Upper lobe of left lung (tissue), 6 donors: ENCODE results near the gene UBR4. TPM values are rescaled to one million over a fixed set of nuclear protein-coding genes. Genes with fewer than 3 reads are reported as not detected.

ENCODE experiments used
- ATAC-seq, 2 donors: fragments of 200-7000 bp; cut with Tn5 transposase; one replicate each; pipeline ENCODE4 v1.9.1; 2022; ENCODE audit warnings: mild to moderate bottlenecking in 2 of 2, moderate library complexity in 2 of 2; ENCODE audit not compliant: low FRiP score in 2 of 2
- DNase-seq, 2 donors: peaks; one replicate each; pipeline ENCODE4 v3.0.0-alpha.2; 2019 to 2020
- H3K27ac ChIP-seq, 4 donors: fragments of 200-600 bp; sonication (generic); one replicate each; pipeline ENCODE4 v1.5.1; 2016 to 2019
- H3K27me3 ChIP-seq, 4 donors: fragments of 200-600 bp; sonication (generic); one replicate each; pipeline ENCODE4 v1.5.1; 2017 to 2019
- H3K36me3 ChIP-seq, 4 donors: fragments of 200-600 bp; sonication (generic); one replicate each; pipeline ENCODE4 v1.5.1; 2016 to 2019
- H3K4me1 ChIP-seq, 4 donors: fragments of 200-600 bp; sonication (generic); one replicate each; pipeline ENCODE4 v1.5.1; 2018 to 2019
- H3K4me3 ChIP-seq, 4 donors: fragments of 200-600 bp; sonication (generic); one replicate each; pipeline ENCODE4 v1.5.1; 2017 to 2019; ENCODE audit warnings: mild to moderate bottlenecking in 2 of 4, moderate library complexity in 1 of 4
- H3K9me3 ChIP-seq, 4 donors: fragments of 200-600 bp; sonication (generic); one replicate each; pipeline ENCODE4 v1.5.1; 2018 to 2019
- CTCF ChIP-seq, 6 experiments: fragments of 450-650 bp in 4 of 6; fragments of 200-600 bp in 2 of 6; sonication (generic) in 2 of 6; IDR thresholded peaks; one replicate each; pipeline ENCODE4 v1.5.1; 2016 to 2019; ENCODE audit warnings: antibody characterized with exemption in 6 of 6
- EP300 ChIP-seq, 4 donors: sonication (generic); formaldehyde crosslinking; IDR thresholded peaks; one replicate each; pipeline ENCODE4 v1.5.1; 2017; ENCODE audit warnings: antibody characterized with exemption in 4 of 4, control low read depth in 2 of 4
- POLR2A ChIP-seq, 4 donors: fragments of 450-650 bp; IDR thresholded peaks; one replicate each; pipeline ENCODE4 v1.5.1; 2016 to 2017; ENCODE audit warnings: antibody characterized with exemption in 4 of 4, mild to moderate bottlenecking in 2 of 4
- POLR2AphosphoS5 ChIP-seq, 2 donors: sonication (generic); formaldehyde crosslinking; IDR thresholded peaks; one replicate each; pipeline ENCODE4 v1.5.1; 2017; ENCODE audit warnings: antibody characterized with exemption in 2 of 2
- WGBS, 2 donors: methylation state at CpG; one replicate each; pipeline ENCODE4 v1.1.5; 2017 to 2018; 5-methylcytosine and 5-hydroxymethylcytosine counted together
- total RNA-seq, 6 donors: library from RNA; depleted of rRNA in 4 of 6; stranded (reverse); fragments of >200 nt in 4 of 6; gene quantifications; one replicate each; pipeline versions ENCODE4 v1.1.0 to v1.2.1, GENCODE V29; 2016 to 2021
- donor health status: DM: no; HTN: no; CAD: no; lungs with moderate emphysema.
- donor health status: DM: no; HTN: yes; CAD: no; lungs with severe emphysema.

The UBR4 gene
- total RNA-seq, 6 donors from 2014 or later = 101 to 317 (median 135) TPM

- 92 to 94% methylated on average over 6 to 9 of the region's 10 CpGs for WGBS, 2 donors
- Histone ChIP-seq H3K4me3 (no peak overlapping the region), H3K9me3 (no peaks in the 10 kb centered on the region), H3K27ac (no peak overlapping the region), H3K4me1 (peaks cover 0 to 14% (median 2%) of the 10 kb centered on the region in 4 donors), H3K27me3 (no peaks in the 10 kb centered on the region), H3K36me3 (no peaks in the 10 kb centered on the region)
- no peak for ATAC-seq
- TF ChIP-seq CTCF (IDR thresholded peaks at IDR 0.05) (no peak), POLR2A (IDR thresholded peaks at IDR 0.05) (no peak), POLR2AphosphoS5 (IDR thresholded peaks at IDR 0.05) (no peak), EP300 (IDR thresholded peaks at IDR 0.05) (no peak)
- no peak for DNase-seq
Measured at GRCh38 chr1:19046972-19047731, 162.9 kb downstream of the UBR4 start.

- H3K9me3 ChIP-seq = no peaks in the 10 kb centered on the region
- no peak overlapping the region for H3K4me3 ChIP-seq
- H3K27me3 ChIP-seq = no peaks in the 10 kb centered on the region
- peak in 1 of 2 donors; percentile 66 for DNase-seq
- H3K4me1 ChIP-seq = peaks cover 0 to 14% (median 2%) of the 10 kb centered on the region in 4 donors
- peak overlapping the region in 1 of 4 donors; percentile 58 for H3K27ac ChIP-seq
- TF ChIP-seq POLR2A (IDR thresholded peaks at IDR 0.05) (no peak), EP300 (IDR thresholded peaks at IDR 0.05) (peak in 1 of 4 donors; percentile 40)
- 61 to 63% methylated on average over 11 to 18 of the region's 18 CpGs for WGBS, 2 donors
- H3K36me3 ChIP-seq = no peaks in the 10 kb centered on the region
- no peak for ATAC-seq
Measured at GRCh38 chr1:19045898-19046880, 163.9 kb downstream of the UBR4 start.

GRCh38 chr1:19044975-19045831 lies 164.9 kb downstream of the UBR4 start:
- ATAC-seq (no peak), DNase-seq (no peak)
- H3K4me1 ChIP-seq = peaks cover 0 to 14% (median 2%) of the 10 kb centered on the region in 4 donors

GRCh38 chr1:19044471-19044870 lies 165.6 kb downstream of the UBR4 start:
- Histone ChIP-seq H3K9me3 (no peaks in the 10 kb centered on the region), H3K36me3 (no peaks in the 10 kb centered on the region), H3K4me3 (no peak overlapping the region), H3K27ac (peak overlapping the region in 1 of 4 donors; percentile 26), H3K27me3 (no peaks in the 10 kb centered on the region), H3K4me1 (peaks cover 0 to 14% (median 2%) of the 10 kb centered on the region in 4 donors)
- TF ChIP-seq POLR2AphosphoS5 (IDR thresholded peaks at IDR 0.05) (no peak), EP300 (IDR thresholded peaks at IDR 0.05) (no peak), POLR2A (IDR thresholded peaks at IDR 0.05) (no peak), CTCF (IDR thresholded peaks at IDR 0.05) (no peak)
- 69 to 93% methylated on average over 5 to 6 of the region's 6 CpGs for WGBS, 2 donors
- DNase-seq = no peak
- no peak for ATAC-seq

More at GRCh38 chr1:19044975-19045831, 164.9 kb downstream of the UBR4 start:
- Histone ChIP-seq H3K27ac (peak overlapping the region in 1 of 4 donors; percentile 58), H3K36me3 (no peaks in the 10 kb centered on the region), H3K4me3 (no peak overlapping the region), H3K9me3 (no peaks in the 10 kb centered on the region), H3K27me3 (no peaks in the 10 kb centered on the region)
- 86% methylated on average over 21 to 24 of the region's 24 CpGs for WGBS, 2 donors
- TF ChIP-seq CTCF (IDR thresholded peaks at IDR 0.05) (no peak), POLR2AphosphoS5 (IDR thresholded peaks at IDR 0.05) (no peak)
